ENCODE measurements around the gene NOP16.

NOP16 gene

DNA sequence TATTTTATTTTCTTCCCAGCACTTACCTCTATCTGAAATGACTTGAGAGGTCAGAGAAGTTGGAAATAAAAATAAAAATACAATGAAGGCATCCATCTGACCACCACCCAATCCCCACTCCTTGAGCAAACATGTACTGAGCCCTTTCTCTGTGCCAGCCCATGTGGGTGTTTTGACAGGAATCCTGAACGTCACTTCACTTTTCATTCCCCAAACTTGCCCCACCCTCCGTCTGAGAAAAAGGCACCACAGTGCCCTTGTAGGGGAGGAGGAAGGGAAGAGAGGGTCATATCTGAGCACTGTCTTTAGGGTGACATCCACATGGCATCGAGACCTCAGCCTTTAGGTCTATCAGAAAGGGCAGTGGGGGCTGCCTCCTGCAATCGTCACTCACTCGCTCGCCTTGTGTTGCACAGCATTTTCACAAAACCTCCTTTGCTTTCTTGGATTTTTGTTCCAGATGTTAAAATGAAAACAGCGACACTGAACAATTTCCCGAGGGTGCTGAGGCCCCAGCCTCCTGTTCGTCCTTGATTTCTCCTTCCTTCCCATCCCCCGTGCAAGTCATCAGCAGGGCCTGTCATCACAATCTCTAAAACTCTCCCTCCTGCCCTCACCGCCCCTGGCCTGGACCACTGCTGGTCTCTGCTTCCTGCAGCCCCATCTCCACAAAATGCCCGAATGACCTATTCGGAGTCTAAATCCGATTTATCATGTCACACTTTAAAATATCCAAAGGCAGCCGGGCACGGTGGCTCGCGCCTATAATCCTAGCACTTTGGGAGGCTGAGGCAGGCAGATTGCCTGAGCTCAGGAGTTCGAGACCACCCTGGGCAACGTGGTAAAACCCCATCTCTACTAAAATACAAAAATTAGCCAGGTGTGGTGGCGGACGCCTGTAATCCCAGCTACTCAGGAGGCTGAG is 13.1 kb upstream of the NOP16 start:
- DNase-seq (ENCODE audit: low read depth), result no peak
- no peak overlapping the region for H3K4me3 ChIP-seq (ENCODE audit: low read depth, low read length)
- TF ChIP-seq, protein P1, sequence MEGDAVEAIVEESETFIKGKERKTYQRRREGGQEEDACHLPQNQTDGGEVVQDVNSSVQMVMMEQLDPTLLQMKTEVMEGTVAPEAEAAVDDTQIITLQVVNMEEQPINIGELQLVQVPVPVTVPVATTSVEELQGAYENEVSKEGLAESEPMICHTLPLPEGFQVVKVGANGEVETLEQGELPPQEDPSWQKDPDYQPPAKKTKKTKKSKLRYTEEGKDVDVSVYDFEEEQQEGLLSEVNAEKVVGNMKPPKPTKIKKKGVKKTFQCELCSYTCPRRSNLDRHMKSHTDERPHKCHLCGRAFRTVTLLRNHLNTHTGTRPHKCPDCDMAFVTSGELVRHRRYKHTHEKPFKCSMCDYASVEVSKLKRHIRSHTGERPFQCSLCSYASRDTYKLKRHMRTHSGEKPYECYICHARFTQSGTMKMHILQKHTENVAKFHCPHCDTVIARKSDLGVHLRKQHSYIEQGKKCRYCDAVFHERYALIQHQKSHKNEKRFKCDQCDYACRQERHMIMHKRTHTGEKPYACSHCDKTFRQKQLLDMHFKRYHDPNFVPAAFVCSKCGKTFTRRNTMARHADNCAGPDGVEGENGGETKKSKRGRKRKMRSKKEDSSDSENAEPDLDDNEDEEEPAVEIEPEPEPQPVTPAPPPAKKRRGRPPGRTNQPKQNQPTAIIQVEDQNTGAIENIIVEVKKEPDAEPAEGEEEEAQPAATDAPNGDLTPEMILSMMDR (IDR thresholded peaks at IDR 0.05; ENCODE audit: low read depth, low read length, missing control alignments), result no peak

DNA sequence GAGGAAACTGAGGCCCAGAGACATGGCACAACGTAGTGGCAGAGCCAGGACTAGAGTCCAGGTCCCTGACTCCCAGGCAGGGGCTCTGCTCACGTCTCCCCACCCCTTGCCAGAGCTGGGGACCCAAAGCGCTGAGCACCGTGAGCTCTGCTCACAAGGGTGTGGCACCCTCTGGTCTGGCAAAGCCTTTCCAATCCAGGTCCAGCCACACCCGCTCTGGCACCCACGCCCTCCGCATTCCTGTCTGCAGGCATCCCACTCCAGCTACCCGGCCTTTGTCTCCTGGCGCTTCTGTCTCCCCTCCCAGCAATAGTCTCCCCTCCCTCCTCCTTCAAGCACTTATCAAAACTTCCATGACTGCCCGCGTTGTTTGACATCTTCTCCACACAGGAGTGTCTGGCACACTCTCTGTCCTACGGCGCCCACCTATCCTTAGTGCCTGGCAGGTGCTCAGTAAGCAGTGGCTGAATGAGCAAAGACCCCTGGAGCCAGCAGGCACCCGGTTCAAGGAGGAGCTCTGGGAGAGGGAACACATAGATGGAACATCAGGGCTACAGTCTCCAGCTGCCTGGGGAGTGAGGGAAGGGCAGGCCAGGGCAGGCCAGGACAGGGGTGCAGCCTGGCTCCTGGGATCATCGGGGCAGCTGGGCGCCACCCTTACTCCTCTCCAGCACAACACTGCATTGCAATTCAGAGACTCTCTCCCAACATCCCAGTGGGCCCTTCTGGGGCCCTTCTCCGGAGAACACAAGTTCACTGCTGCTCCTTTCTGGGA is 12.2 kb upstream of the NOP16 start:
- TF ChIP-seq, protein P1 (IDR thresholded peaks at IDR 0.05; ENCODE audit: low read depth, low read length, missing control alignments), result no peak
- DNase-seq (ENCODE audit: low read depth), result no peak
- no peak overlapping the region for H3K4me3 ChIP-seq (ENCODE audit: low read depth, low read length)

DNA sequence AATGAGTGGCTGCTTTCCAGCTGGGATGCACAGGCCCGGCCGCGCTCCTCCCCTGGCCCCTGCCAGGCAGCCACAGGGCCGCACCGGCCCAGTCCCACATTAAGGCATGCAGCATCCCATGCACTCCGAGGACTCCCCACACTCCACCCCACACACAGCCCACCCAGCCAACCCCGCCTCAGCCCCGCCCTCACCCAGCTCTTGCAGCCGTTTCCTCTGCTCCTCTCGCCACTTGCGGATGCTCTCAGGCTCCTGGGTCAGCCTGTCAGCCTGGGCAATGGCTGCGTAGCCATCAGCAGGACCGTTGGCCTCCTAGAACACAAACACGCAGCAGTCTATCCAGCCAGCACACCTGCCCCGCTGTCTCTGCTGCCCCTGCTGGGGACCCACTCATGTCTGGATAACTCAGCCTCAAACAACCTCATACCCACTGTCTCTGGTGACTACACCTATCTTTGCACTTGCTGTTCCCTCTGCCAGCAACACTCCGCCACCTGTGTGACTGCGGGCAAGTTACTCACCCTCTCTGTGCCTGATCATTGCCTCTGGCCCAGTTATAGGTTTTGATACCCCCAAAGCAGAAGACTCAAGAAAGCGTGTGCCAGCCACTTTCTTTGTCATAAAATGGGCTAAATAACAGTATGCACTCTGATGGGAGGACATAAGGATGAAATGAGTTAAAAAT is 9.5 kb upstream of the NOP16 start:
- H3K4me3 ChIP-seq (ENCODE audit: low read depth, low read length), result no peak overlapping the region
- no peak for DNase-seq (ENCODE audit: low read depth)
- TF ChIP-seq, protein P1 (IDR thresholded peaks at IDR 0.05; ENCODE audit: low read depth, low read length, missing control alignments), result no peak

DNA sequence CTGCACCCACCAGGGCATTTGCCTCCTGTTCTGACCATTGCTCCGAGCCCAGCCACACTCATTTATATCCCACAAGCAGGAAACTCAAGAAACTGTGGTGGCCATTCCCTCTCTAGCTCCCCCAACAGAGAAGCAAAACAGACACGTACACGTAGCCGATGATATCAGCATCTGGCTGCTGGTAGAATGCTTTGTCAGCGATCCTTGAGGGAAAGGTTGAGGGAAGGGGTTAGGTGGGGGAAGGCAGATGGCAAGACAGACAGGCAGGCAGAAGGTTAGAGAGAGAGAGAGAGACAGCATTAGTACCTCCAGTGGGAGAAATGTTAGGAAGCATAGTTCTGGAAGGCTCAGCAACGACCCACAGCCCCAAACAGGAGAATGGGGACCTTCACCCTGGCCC is 7.9 kb upstream of the NOP16 start:
- TF ChIP-seq, protein P1 (IDR thresholded peaks at IDR 0.05; ENCODE audit: low read depth, low read length, missing control alignments), result no peak
- no peak for DNase-seq (ENCODE audit: low read depth)
- H3K4me3 ChIP-seq (ENCODE audit: low read depth, low read length), result no peak overlapping the region

- no peak for DNase-seq (ENCODE audit: low read depth)
- TF ChIP-seq, protein P1 (IDR thresholded peaks at IDR 0.05; ENCODE audit: low read depth, low read length, missing control alignments), result no peak
- H3K4me3 ChIP-seq (ENCODE audit: low read depth, low read length), result no peak overlapping the region
Observed at GRCh38 chr5:176394881-176395675, 6.7 kb upstream of the NOP16 start.

DNA sequence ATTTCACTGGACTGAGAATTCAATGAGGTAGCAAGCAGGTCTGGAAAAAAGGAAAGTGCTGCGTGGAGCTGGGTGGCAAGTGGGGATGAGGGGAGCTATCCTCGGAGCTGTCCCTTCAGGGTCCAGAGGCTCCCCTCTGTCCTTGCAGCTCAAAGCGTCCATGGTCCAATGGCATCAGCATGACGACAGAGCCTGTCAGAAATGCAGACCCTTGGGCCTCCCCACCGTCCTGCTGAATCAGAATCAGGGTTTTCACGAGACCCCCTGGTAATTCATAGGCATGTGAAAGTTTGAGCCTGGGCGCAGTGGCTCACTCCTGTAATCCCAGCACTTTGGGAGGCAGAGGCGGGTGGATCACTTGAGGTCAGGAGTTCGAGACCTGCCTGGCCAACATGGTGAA is 5.7 kb upstream of the NOP16 start:
- no peak for DNase-seq (ENCODE audit: low read depth)

More for the DNA sequence above, 5.7 kb upstream of the NOP16 start:
- TF ChIP-seq, protein P1 (IDR thresholded peaks at IDR 0.05; ENCODE audit: low read depth, low read length, missing control alignments), result no peak
- no peak overlapping the region for H3K4me3 ChIP-seq (ENCODE audit: low read depth, low read length)
